Measurements from ENCODE around the gene LMTK3.
A peak's percentile ranks its signal among the peaks of the same experiment; 100 is the strongest.

Gene LMTK3

GRCh38 chr19:48506138-48506733 is 5.4 kb downstream of the LMTK3 start:
- Histone ChIP-seq H3K4me1 (0 out of 2 replicates have a peak, but pooled peaks cover 6% of the 10 kb centered on the region), H3K36me3 (no peaks in the 10 kb centered on the region), H3K4me3 (ENCODE audit: low read depth, low read length) (no peak overlapping the region), H3K27me3 (no peaks in the 10 kb centered on the region; the same call in 1 of the 2 replicates), H3K9me3 (no peaks in the 10 kb centered on the region)
- DNase-seq, result no peak
- peak; percentile 51 for TF ChIP-seq CTCF (IDR thresholded peaks at IDR 0.05; ENCODE audit: low read depth, low read length)

- 0 out of 2 replicates have a peak, but pooled peaks cover 3% of the 10 kb centered on the region for H3K4me1 ChIP-seq
- TF ChIP-seq CTCF (IDR thresholded peaks at IDR 0.05; ENCODE audit: low read depth, low read length), result no peak
- peaks cover 26% of the 10 kb centered on the region for H3K27me3 ChIP-seq
- no peaks in the 10 kb centered on the region for H3K9me3 ChIP-seq
- no peaks in the 10 kb centered on the region for H3K36me3 ChIP-seq
- no peak for DNase-seq
- no peak overlapping the region for H3K4me3 ChIP-seq (ENCODE audit: low read depth, low read length)
Observed at GRCh38 chr19:48502350-48503018, 9.2 kb downstream of the LMTK3 start.

- no peaks in the 10 kb centered on the region for H3K9me3 ChIP-seq
- TF ChIP-seq CTCF (IDR thresholded peaks at IDR 0.05; ENCODE audit: low read depth, low read length), result no peak
- no peaks in the 10 kb centered on the region for H3K36me3 ChIP-seq
- H3K4me3 ChIP-seq (ENCODE audit: low read depth, low read length), result no peak overlapping the region
- H3K4me1 ChIP-seq, result 0 out of 2 replicates have a peak, but pooled peaks cover 3% of the 10 kb centered on the region
- peaks cover 34% of the 10 kb centered on the region for H3K27me3 ChIP-seq
- DNase-seq, result peak; percentile 77
Observed at GRCh38 chr19:48501494-48502349, 9.9 kb downstream of the LMTK3 start.

- H3K4me1 ChIP-seq, result 0 out of 2 replicates have a peak, but pooled peaks cover 3% of the 10 kb centered on the region
- H3K9me3 ChIP-seq, result no peaks in the 10 kb centered on the region
- TF ChIP-seq CTCF (IDR thresholded peaks at IDR 0.05; ENCODE audit: low read depth, low read length), result no peak
- no peaks in the 10 kb centered on the region for H3K36me3 ChIP-seq
- H3K27me3 ChIP-seq, result peaks cover 39% of the 10 kb centered on the region
- DNase-seq, result no peak
- H3K4me3 ChIP-seq (ENCODE audit: low read depth, low read length), result no peak overlapping the region
Observed at GRCh38 chr19:48500830-48501493, 10.7 kb downstream of the LMTK3 start.

GRCh38 chr19:48499316-48500090 is 12.1 kb downstream of the LMTK3 start:
- no peak for DNase-seq

More at GRCh38 chr19:48499316-48500090, 12.1 kb downstream of the LMTK3 start:
- Histone ChIP-seq H3K4me1 (0 out of 2 replicates have a peak, but pooled peaks cover 3% of the 10 kb centered on the region), H3K9me3 (no peaks in the 10 kb centered on the region), H3K4me3 (ENCODE audit: low read depth, low read length) (no peak overlapping the region), H3K27me3 (peaks cover 52% of the 10 kb centered on the region), H3K36me3 (no peaks in the 10 kb centered on the region)
- no peak for TF ChIP-seq CTCF (IDR thresholded peaks at IDR 0.05; ENCODE audit: low read depth, low read length)

Measured in BE2C (cell line).